Ishikawa (cell line): ENCODE results near the gene STXBP4.
A peak's percentile ranks its signal among the peaks of the same experiment; 100 is the strongest.

ENCODE experiments used
- CEBPB ChIP-seq: IDR thresholded peaks from 2 replicates; pipeline ENCODE4 v1.6.1; 2012
- CREB1 ChIP-seq: IDR thresholded peaks from 2 replicates; pipeline ENCODE4 v1.6.1; 2012; ENCODE audit warnings: low read depth
- EGR1 ChIP-seq: IDR thresholded peaks from 2 replicates; pipeline ENCODE4 v1.6.1; 2012
- EP300 ChIP-seq: IDR thresholded peaks from 2 replicates; pipeline ENCODE4 v1.6.1; 2012; ENCODE audit warnings: borderline replicate concordance
- FOXM1 ChIP-seq: IDR thresholded peaks from 2 replicates; pipeline ENCODE4 v1.6.1; 2012; ENCODE audit warnings: low read depth, borderline replicate concordance
- MAX ChIP-seq: IDR thresholded peaks from 2 replicates; pipeline ENCODE4 v1.6.1; 2012
- NFIC ChIP-seq: IDR thresholded peaks from 2 replicates; pipeline ENCODE4 v1.6.1; 2012
- RAD21 ChIP-seq: IDR thresholded peaks from 2 replicates; pipeline ENCODE4 v1.6.1; 2012; ENCODE audit warnings: low read depth
- REST ChIP-seq: IDR thresholded peaks from 2 replicates; pipeline ENCODE4 v1.6.1; 2012; ENCODE audit warnings: low read depth, mild to moderate bottlenecking
- TAF1 ChIP-seq: IDR thresholded peaks from 2 replicates; pipeline ENCODE4 v1.6.1; 2012; ENCODE audit warnings: low read depth, mild to moderate bottlenecking
- TCF12 ChIP-seq: IDR thresholded peaks from 2 replicates; pipeline ENCODE4 v1.6.1; 2012; ENCODE audit warnings: low read depth
- TEAD4 ChIP-seq: IDR thresholded peaks from 2 replicates; pipeline ENCODE4 v1.6.1; 2012
- USF1 ChIP-seq: IDR thresholded peaks from 2 replicates; pipeline ENCODE4 v1.6.1; 2012
- YY1 ChIP-seq: IDR thresholded peaks from 2 replicates; pipeline ENCODE4 v1.6.1; 2012; ENCODE audit warnings: low read depth
- ZBTB7A ChIP-seq: IDR thresholded peaks from 2 replicates; pipeline ENCODE4 v1.6.1; 2012; ENCODE audit warnings: low read depth

The STXBP4 gene

GRCh38 chr17:55067697-55068439 is 99.3 kb downstream of the STXBP4 start:
- no peak for TF ChIP-seq NFIC
- TF ChIP-seq CEBPB, result peak; percentile 61

- TF ChIP-seq REST, result no peak
- TF ChIP-seq TEAD4, result no peak
- no peak for TF ChIP-seq YY1
- TF ChIP-seq NFIC, result no peak
- TF ChIP-seq ZBTB7A, result no peak
- TF ChIP-seq CREB1, result no peak
- no peak for TF ChIP-seq CEBPB
- no peak for TF ChIP-seq EP300
- no peak for TF ChIP-seq TAF1
Measured at GRCh38 chr17:55068862-55069811, 100.6 kb downstream of the STXBP4 start.

GRCh38 chr17:55069983-55070529 is 101.5 kb downstream of the STXBP4 start:
- TF ChIP-seq REST, result no peak
- no peak for TF ChIP-seq CREB1
- no peak for TF ChIP-seq MAX
- TF ChIP-seq CEBPB, result no peak
- no peak for TF ChIP-seq EP300
- no peak for TF ChIP-seq USF1

GRCh38 chr17:55072898-55073297 is 104.3 kb downstream of the STXBP4 start:
- no peak for TF ChIP-seq EGR1
- no peak for TF ChIP-seq REST
- no peak for TF ChIP-seq CEBPB
- no peak for TF ChIP-seq MAX
- no peak for TF ChIP-seq YY1
- no peak for TF ChIP-seq EP300
- no peak for TF ChIP-seq TCF12
- TF ChIP-seq NFIC, result no peak
- no peak for TF ChIP-seq RAD21
- no peak for TF ChIP-seq TAF1
- no peak for TF ChIP-seq CREB1
- TF ChIP-seq ZBTB7A, result no peak
- TF ChIP-seq FOXM1, result no peak

GRCh38 chr17:55081559-55081958 is 113.0 kb downstream of the STXBP4 start:
- TF ChIP-seq EGR1 (no peak), FOXM1 (no peak), ZBTB7A (no peak), CEBPB (no peak), TAF1 (no peak), REST (no peak), MAX (no peak), TCF12 (no peak), TEAD4 (no peak), CREB1 (no peak), EP300 (no peak), RAD21 (no peak), YY1 (no peak), USF1 (no peak), NFIC (no peak)
